NCI-H146 treated with DMSO at 0.1 percent for 48 hours (cell line): Measurements from ENCODE around the gene FAM120B.
"Not testable (repeated sequence)": the region's sequence is repeated elsewhere in the genome, so short reads cannot be mapped to it uniquely, and the experiment has no call there.

Experiments
- DNase-seq: peaks from one replicate; lab custom pipeline; 2025; ENCODE audit not compliant: unreplicated experiment; lab: John Stamatoyannopoulos, UW

The FAM120B gene

DNA sequence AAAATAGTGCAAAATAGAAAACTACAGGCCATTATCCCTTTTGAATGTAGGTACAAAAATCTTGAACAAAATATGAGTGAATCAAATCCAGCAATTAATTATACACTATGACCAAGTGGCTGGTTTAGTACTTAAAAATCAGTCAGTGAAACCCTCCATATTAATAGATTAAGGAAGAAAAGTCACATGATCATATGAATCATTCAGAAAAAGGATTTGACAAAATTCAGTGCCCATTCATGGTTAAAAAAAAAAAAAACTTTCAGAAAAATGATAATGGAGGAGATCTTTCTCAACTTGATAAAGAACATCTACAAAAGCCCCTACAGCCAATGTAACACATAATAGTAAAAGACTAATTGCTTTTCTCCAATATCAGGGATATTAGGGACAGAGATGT is 75.0 kb downstream of the FAM120B start:
- DNase-seq, result no peak

DNA sequence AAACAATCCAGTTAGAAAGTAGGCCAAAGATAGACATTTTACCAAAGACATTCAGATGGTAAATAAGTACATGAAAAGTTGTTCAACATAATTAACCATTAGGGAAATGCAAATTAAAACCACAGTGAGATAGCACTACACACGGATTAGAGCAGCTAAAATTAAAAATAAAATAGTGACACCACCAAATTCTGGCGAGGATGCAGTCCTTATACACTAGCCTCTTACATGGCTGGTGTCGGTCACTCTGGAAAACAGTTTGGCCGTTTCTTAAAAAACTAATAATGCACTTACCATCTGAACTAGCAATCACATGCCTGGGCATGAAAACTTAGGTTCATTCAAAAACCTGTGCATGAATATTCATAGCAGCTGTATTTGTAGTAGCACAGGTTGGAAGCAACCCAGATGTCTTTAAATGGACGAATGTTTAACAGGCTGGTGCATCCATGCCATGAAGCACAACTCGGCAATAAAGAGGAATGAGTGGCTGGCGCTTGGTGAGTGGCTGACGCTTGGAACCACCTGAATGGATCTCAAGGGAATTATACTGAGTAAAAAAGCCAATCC is 77.0 kb downstream of the FAM120B start:
- DNase-seq, result no peak

DNA sequence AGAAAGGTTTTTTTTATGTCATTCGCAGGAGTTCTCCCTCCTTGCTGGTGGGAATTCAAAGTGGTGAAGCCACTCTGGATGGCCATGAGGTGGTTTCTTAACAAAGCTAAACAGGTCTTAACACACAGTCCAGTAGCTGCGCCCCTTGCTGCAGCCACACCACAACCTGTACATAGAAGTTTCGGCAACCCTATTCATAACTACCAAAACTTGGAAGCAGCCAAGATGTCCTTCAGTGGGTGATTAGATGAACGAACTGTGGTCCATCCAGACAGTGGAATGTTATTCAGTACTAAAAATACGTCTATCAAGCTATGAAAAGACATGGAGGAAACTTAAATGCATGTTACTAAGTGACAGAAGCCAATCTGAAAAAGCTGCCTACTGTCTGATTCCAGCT is 78.9 kb downstream of the FAM120B start:
- DNase-seq, result no peak

DNA sequence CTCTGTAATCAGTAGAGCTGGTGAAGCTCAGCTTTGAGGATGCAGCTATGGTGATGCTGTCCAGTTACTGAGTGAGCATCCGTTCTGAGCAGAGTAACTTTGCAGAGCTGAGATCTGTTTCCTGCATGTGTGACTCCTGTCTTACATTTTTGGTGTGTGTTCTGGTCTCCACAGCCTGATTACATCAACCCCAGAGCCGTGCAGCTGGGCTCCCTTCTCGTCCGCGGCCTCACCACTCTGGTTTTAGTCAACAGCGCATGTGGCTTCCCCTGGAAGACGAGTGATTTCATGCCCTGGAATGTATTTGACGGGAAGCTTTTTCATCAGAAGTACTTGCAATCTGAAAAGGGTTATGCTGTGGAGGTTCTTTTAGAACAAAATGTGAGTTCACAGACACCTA is 81.6 kb downstream of the FAM120B start:
- DNase-seq, result no peak

DNA sequence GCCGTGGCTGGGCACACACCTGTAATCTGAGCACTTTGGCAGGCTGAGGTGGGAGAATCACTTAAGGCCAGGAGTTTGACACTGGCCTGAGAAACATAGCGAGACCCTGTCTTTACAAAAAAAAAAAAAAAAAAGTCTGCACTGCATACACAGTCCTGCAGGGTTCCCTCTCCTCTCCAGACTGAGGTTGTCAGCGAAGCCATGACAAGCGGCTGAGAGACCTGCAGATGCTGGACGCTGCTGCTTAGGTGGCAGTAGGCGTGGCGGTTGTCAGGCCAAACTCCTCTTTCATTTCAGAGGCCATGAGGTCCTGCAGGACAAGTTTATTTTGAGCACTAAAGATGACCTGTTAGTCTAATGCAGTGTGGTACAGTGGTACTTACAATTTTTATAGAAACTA is 86.5 kb downstream of the FAM120B start:
- DNase-seq, result no peak

DNA sequence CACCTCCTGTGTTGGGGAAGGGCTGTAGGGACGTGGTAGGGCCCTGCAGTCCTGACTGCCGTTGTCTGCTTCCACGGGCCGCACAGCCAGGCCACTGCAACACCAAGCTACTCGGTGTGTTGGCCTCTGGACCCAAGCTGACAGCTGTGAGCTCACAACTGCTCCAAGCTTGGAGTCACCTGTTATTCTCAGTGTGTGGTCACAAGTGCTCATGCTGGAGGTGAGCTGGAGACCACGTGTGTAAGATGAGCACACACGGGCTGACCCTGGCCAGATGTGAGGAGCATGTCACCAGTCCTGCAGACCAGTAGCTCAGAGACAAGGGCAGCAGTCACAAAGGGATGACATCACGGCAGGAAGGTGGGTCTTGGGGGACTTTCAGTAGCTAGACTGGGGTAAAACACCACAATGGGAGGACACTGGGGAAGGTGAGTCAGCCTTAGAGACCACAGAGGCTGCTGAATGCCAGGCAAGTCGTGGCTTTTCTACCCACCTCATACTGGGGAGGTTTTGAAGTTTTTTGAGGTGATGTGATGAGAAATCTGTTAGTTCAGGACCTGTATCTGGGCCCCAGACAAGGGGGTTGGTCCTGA is 87.3 kb downstream of the FAM120B start:
- DNase-seq, result no peak

DNA sequence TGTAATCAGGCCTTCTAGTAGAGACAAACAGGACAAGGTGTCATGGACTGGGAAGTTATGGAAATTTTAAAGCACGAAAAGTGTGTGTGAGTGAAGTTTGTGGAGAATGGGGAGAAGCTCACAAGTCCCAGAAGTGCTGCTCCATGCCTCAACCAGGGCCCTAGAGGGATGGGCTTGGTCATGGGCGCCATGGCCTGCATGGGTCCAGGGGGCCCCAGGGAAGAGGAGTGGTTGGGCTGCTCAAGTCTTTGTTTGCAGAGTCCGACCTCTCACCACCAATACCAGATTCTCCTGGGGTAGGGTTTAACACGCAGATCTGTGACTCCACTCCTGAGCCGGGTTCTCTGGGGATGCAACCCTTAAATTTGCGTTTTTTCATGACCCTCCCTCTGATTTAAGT is 88.4 kb downstream of the FAM120B start:
- no peak for DNase-seq

DNA sequence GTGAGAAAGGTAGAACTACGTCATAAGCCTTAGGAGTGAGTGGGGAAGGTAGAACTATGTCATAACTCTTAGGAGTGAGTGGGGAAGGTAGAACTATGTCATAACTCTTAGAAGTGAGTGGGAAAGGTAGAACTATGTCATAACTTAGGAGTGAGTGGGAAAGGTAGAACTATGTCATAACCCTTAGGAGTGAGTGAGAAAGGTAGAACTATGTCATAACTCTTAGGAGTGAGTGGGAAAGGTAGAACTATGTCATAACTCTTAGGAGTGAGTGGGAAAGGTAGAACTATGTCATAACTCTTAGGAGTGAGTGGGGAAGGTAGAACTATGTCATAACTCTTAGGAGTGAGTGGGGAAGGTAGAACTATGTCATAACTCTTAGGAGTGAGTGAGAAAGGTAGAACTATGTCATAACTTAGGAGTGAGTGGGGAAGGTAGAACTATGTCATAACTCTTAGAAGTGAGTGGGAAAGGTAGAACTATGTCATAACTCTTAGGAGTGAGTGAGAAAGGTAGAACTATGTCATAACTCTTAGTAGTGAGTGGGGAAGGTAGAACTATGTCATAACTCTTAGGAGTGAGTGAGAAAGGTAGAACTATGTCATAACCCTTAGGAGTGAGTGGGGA is 92.3 kb downstream of the FAM120B start:
- DNase-seq, result not testable (repeated sequence)

DNA sequence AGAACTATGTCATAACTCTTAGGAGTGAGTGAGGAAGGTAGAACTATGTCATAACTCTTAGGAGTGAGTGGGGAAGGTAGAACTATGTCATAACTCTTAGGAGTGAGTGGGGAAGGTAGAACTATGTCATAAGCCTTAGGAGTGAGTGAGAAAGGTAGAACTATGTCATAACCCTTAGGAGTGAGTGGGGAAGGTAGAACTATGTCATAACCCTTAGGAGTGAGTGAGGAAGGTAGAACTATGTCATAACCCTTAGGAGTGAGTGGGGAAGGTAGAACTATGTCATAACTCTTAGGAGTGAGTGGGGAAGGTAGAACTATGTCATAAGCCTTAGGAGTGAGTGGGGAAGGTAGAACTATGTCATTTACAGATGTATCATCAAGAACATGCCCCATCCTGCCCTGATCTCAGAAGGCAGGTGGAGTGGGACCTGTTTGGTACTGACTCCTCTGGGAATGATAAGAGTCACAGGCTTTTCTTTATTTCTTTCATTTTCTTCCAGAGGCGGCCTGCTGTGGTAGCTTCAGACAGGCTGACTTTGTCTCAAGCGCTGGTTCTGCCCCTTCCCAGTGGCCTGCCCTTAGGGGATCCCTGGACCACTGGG is 93.5 kb downstream of the FAM120B start:
- DNase-seq, result not testable (repeated sequence)

DNA sequence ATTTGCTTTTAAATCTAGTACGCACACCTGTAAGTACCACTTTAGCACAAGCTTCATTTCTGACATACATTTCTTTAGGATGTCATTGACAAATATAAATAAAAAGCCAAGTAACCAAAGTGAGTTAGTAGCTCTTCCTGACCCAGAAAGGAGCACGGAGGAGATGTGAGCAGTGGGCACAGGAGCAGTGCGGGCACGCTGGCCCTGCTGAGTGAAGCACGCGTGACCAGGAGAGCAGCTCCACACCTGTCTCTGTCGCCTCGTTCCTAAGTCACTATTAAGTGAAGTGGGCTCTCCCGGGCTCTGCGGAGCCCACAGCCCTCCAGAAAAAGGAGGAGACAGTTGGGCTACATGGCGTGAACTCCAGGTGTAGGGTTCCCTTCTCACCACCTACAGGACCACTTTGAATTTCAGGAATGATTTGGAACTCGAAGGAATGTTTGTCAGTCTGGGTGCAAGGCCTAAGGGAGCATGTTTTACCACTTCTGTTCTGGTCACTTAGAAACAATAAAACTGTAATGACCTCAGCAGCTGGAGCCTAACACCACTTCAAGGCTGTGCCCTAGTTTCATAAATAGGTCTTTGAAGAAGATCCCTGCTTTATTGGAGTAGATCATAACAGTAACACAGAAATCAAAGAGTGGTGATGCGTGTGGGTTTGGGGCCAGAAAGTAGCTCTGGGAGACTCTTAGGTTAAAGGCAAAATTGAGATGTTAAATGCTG is 95.9 kb downstream of the FAM120B start:
- DNase-seq, result no peak

DNA sequence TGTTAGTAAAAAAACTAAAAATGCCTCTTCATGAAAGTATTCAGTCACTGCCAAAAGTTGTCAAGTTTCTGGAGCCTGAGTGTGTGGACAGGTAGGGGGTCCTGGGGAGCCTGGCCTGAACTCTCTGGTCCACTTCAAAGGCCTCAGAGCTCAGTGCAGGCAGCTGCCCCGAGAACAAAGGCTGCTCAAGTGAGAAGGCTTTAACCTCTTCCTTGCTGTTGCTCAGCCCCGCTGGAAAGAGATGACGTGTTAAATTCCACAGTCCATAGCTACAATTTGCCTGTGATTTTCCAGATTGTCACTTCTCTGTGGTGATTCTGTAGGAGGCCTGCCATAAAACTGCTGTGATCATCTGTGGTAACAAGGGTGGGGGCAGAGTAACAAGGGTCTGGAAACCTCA is 96.9 kb downstream of the FAM120B start:
- DNase-seq, result no peak

DNA sequence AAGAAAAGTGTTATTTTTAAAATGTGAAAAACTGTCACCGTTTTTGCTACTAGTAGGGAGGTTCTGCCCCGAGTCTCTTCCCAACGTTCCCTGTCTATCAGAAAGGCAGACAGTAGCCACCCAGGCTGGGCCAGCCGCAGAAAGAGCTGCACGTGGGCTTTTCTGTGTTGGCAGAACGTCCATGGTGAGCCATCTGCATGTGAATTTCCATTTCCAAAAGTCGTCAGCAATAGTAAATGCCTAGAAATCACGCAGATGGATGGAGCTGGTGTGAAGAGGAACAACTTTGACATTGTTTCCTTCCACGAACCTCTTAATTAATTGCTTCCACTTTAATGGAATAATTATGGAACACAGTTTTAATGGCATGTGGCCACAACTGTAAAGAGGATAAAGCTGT is 97.5 kb downstream of the FAM120B start:
- DNase-seq, result no peak

DNA sequence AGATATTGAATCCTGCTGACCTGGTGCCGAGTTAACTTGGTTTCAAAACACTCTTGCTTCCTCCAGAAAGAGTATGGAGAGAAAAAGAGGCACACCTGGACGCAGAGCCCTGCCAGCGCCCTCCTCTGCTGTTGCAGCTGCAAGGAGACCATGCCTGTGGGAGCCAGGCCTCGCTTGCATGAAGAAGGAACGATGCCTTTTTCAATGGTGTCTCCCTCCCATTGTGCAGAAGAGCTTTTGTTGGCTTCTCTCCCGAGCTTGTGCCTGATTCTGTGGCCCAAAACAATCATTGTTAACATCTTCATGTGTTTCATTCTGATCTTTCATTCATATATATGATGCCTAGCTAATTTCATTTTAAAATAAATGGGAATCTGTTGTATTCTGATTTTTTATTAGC is 98.1 kb downstream of the FAM120B start:
- no peak for DNase-seq

DNA sequence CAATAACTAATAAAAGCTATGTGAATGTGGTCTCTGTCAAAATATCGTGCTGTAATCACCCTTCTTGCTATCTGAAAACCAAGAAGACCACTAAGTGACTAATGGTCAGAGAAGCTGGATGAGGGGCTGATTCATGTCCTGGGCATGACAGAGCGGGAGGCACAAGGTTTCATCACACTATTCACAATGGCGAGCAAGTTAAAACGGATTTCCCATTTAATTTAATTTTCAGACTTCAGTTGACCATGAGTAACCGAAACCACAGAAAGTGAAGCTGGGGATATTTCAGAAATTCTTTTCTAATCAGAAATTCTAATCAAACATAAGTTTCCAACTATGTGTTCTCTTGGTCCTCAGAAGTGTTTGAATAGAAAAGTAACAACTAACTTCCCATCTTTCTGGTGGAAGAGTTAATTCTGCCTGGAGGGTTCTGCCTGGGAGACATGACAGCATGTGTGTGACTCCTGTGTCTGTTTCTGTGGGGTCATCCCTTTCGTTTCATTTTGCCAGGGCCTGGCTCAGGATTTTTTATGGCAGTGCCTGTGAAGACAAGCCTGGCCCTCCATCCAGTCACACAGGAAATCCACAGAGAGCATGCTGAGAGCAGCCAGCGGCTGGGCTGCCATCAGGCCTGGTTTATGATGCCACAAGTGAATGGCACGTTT is 98.9 kb downstream of the FAM120B start:
- DNase-seq, result no peak

DNA sequence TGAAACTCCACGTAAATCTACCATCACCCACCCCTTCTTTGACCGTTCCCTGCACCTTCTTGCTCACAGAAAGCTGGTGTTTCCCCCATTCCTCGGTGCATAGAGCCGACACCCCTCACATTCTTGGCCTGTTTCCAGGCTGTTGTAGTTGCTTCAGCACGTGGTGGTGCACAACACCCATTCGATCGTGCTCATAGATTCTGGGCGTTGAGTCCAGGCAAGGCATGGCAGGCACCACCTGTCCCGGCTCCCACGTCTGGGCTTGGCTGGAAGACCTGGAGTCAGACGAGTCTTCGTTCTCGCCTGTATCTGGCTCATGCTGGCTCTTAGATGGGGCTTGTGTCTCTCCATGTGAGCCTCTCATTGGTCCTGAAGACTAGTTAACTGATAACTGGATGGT is 100.6 kb downstream of the FAM120B start:
- DNase-seq, result no peak

DNA sequence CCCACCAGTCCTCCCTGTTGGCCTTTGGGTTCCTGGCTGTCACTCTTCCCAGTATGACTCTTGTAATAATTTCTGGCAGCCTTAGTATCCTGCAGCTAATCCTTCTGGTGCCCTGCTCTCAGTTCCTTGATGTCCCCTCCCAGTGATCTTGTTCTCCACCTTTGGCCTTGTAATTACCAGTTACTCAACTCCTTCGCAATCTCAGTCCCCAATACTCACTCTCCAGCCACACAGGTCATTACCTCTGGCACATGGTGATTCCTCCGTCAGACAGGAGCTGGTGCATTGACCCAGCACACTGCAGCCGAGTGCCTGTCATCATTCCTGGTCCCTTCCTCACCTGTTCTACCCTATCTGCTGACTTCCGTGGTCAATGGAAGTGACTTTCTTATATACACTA is 101.4 kb downstream of the FAM120B start:
- DNase-seq, result no peak

DNA sequence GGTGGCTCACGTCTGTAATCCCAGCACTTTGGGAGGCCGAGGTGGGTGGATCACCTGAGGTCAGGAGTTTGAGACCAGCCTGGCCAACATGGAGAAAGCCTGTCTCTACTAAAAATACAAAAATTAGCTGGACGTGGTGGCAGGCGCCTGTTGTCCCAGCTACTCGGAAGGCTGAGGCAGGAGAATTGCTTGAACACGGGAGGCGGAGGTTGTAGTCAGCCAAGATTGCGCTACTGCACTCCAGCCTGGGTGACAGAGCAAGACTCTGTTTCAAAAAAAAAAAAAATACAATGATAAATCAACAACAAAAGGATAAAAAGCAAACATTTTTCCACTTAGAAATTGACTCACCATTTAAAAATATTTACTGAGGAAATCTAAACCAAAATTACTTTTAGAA is 103.2 kb downstream of the FAM120B start:
- DNase-seq, result not testable (repeated sequence)

DNA sequence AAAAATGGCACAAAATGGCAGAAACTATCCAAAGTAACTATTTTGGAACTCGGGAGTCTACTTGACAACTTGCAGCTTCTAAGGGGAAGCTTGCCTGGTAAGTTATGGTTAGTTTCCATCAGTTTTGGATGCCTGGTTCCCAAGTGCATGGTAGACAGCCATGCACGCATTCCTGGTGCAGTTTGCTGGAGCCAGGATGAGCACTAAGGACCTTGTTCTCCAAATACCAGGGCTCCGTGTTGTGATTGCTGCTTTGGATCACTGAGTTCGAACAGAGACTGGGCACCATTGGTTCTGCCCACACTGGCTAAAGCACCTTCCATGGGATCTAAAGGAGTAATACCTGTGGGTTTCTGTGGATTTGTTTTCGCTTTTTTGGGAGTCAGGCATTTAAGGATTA is 103.7 kb downstream of the FAM120B start:
- no peak for DNase-seq

DNA sequence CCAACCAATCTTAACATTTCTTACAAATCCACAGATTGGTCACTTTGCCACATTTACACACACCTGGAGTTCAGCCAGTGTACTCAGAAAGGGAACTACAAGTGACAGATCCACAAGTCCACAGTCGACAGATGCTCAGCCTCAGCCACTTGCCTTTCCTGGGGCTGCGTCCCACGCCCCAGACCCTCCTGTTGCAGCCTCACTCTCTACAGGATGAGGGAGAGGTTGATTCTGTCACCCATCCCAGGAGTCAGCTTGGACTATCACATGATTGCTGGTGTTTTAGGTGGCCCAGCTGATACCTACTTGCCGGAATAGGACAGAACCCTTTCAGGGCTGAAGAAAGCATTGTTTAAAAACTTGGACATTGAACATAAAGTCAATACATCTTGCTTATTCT is 108.8 kb downstream of the FAM120B start:
- DNase-seq, result no peak

DNA sequence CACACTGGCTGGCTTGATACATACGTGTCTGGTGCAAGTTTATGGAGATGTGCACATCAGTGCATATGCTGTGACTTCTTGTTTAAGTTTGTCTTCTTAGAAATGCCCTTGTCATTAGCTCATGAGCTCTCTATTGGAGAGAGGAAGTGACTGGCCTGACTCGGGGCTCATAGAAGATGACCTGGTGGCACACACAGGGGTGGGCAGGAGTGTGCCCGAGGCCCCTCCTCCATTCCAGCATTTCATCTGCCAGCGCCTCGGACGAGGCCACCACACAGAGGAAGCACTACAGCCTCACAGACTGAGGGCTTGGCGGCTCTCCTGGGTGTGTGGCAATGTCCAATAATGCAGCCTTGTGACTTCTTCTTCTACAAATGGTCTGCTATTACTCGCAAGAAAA is 109.7 kb downstream of the FAM120B start:
- no peak for DNase-seq

DNA sequence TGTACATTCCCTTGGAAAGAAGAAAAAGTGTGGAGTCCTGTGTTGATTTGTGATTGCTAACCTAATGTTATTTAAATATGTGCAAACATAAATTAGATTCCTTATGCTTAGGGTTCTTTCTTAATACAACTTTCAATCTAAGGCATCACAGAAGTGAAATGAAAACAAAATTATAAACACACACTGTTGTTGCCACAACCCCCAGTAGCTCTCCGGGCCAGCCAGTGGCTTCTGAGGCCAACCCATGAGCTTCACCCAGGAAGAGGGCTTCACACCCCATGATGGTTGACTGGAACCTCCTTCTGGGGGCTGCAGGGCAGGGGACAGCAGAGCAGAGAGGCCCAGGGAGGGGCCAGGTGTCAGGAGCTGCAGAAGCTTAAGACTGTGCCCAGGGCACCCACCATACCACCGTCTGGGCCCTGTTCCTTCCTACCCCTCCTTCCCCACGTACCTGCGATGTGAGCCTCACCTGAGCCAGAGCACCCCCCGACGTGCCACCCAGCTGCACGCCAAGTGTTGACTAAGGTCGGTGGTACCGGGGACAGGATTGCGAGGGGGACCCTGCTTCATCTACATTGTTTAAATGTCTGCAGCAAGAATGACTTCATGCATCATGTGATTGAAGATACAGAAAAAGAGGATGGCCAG is 110.5 kb downstream of the FAM120B start:
- no peak for DNase-seq
